Loucy (cell line): ENCODE measurements around the gene PYGL.

ENCODE experiments used
- CTCF ChIP-seq: fragments of 200-600 bp; sonication (generic); conservative IDR thresholded peaks from 2 replicates; pipeline ENCODE4 v1.5.1; 2014; ENCODE audit warnings: mild to moderate bottlenecking, antibody characterized with exemption, low read length
- EZH2phosphoT487 ChIP-seq: fragments of 200-600 bp; IDR thresholded peaks from 2 replicates; pipeline ENCODE4 v1.6.1; 2018; ENCODE audit warnings: antibody characterized with exemption, mild to moderate bottlenecking, moderate library complexity, borderline replicate concordance

GRCh38 chr14:50951032-50951431 lies 6.7 kb upstream of the PYGL start:
- TF ChIP-seq CTCF (no peak), EZH2phosphoT487 (no peak)
